Activated naive CD4-positive, alpha-beta T cell treated with anti-CD3 and anti-CD28 coated beads, Interleukin-2, amount 50 U/mL, for 24 hours (primary cell): ENCODE data around the gene RPSA.

Experiments
- H3K27ac Mint-ChIP-seq: one replicate; pipeline ENCODE4 v1.8.0; 2021; ENCODE audit warnings: mild to moderate bottlenecking, mixed read lengths
- H3K27me3 Mint-ChIP-seq: one replicate; pipeline ENCODE4 v1.8.0; 2021; ENCODE audit warnings: mixed read lengths
- H3K36me3 Mint-ChIP-seq: one replicate; pipeline ENCODE4 v1.8.0; 2021; ENCODE audit warnings: mixed read lengths
- H3K4me1 Mint-ChIP-seq: one replicate; pipeline ENCODE4 v1.8.0; 2021; ENCODE audit warnings: mixed read lengths
- H3K4me3 Mint-ChIP-seq: one replicate; pipeline ENCODE4 v1.8.0; 2021; ENCODE audit warnings: mild to moderate bottlenecking, mixed read lengths
- H3K9me3 Mint-ChIP-seq: one replicate; pipeline ENCODE4 v1.8.0; 2021; ENCODE audit warnings: mixed read lengths

The RPSA gene

DNA sequence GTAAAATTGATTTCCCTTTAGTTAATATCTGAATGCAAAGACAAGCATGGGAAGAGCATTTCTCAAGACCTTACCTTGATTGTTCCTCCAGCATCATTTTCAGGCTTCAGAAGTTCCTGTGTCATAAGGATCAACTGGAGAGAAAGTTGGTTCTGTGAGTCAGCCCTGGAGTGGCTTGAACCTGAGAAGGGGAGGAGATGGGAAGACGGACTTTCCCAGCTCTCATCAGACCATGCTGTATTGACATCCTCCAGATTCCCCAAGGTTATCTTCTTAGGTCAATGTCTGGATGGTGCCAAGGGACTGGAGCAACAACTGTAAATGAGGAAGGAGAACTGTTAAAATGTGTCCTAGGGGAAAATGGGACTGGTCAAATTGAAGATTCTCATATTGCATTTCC, 21.0 kb downstream of the RPSA start:
- Mint-ChIP-seq H3K4me3 (no peak overlapping the region), H3K4me1 (no peaks in the 10 kb centered on the region), H3K9me3 (no peaks in the 10 kb centered on the region), H3K36me3 (peaks cover 4% of the 10 kb centered on the region), H3K27me3 (peaks cover 5% of the 10 kb centered on the region), H3K27ac (no peak overlapping the region)

DNA sequence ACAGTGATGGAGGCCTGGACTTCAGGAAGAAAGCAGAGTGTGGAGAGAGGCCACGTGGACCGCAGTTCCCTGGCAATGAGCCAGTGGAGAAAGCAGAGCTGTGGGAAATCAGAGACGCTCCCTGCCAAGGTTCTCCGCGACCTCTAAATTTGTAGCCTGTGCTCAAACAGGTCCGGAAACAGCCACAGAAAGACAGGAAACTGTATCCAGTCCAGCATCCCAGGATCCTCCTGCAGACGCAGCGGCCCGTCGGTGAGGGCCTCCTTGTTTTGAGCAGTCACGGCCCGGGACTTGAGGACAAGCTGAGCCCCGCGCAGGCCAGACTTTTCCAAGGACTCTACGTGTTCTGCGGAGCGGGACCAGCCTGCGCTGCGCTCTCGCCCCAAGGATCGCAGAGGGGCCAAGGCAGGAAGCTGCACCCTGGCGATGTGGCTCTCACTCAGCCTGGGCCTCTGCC, 22.3 kb downstream of the RPSA start:
- Mint-ChIP-seq H3K36me3 (peaks cover 4% of the 10 kb centered on the region), H3K27ac (no peak overlapping the region), H3K9me3 (no peaks in the 10 kb centered on the region), H3K4me3 (no peak overlapping the region), H3K27me3 (peaks cover 5% of the 10 kb centered on the region), H3K4me1 (no peaks in the 10 kb centered on the region)

DNA sequence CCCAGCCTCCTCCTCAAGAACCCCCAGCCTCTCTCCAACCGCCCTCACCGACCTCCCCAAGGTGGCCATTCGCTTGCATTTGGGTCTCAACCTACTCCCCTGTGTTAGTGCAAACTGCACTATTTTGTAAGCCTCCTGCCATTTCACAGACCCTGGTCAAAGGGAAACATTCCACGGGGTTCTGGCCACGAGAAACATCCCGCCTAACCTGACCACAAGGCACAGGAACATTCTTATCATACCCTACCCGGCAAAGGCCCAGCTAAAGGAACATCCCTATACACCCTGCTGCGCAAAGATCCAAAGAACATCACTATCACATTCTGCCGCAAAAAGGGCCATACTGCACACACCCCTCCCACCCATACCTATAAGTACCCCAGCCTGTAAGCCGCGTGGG, 22.9 kb downstream of the RPSA start:
- Mint-ChIP-seq H3K27me3 (peaks cover 5% of the 10 kb centered on the region), H3K4me3 (no peak overlapping the region), H3K36me3 (peaks cover 4% of the 10 kb centered on the region), H3K4me1 (no peaks in the 10 kb centered on the region), H3K9me3 (no peaks in the 10 kb centered on the region), H3K27ac (no peak overlapping the region)

DNA sequence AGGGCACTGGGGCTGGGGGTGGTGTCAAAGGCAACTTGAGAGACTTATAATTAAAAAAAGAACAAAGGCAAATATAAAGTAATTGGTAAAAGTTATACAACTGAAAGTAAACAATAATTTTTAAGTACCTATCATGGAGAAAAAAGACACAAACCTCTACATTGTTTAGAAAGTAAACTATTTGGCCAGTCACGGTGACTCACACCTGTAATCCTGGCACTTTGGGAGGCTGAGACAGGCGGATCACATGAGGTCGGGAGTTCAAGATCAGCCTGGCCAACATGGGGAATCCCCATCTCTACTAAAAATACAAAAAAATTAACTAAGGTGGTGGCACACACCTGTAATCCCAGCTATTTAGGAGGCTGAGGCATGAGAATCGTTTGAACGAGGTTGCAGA, 25.8 kb downstream of the RPSA start:
- no peak overlapping the region for H3K4me3 Mint-ChIP-seq
- no peaks in the 10 kb centered on the region for H3K9me3 Mint-ChIP-seq
- H3K27me3 Mint-ChIP-seq = peaks cover 5% of the 10 kb centered on the region
- no peak overlapping the region for H3K27ac Mint-ChIP-seq
- H3K4me1 Mint-ChIP-seq = no peaks in the 10 kb centered on the region
- peaks cover 1% of the 10 kb centered on the region for H3K36me3 Mint-ChIP-seq

DNA sequence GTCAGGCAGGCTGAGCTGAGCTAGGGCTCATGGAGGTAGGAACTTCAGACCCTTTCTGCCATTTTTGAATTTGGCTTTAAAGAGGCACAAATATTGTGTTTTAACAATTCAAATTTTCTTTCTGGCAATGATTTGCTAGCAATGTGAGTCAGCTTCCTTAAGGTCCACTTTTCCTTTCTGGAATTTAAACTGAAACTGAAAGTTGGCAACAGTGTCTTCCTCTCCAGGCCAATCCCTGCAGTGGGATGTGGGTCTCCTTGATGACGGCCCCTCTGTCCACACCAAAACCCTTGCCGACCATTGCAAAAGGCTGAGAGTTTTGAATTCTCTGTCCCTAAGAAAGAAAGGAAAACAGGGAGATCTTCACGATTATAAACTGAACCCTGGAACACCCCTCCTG, 27.1 kb downstream of the RPSA start:
- Mint-ChIP-seq H3K27me3 (peaks cover 5% of the 10 kb centered on the region), H3K4me3 (no peak overlapping the region), H3K9me3 (no peaks in the 10 kb centered on the region), H3K4me1 (no peaks in the 10 kb centered on the region), H3K36me3 (peaks cover 1% of the 10 kb centered on the region), H3K27ac (no peak overlapping the region)

DNA sequence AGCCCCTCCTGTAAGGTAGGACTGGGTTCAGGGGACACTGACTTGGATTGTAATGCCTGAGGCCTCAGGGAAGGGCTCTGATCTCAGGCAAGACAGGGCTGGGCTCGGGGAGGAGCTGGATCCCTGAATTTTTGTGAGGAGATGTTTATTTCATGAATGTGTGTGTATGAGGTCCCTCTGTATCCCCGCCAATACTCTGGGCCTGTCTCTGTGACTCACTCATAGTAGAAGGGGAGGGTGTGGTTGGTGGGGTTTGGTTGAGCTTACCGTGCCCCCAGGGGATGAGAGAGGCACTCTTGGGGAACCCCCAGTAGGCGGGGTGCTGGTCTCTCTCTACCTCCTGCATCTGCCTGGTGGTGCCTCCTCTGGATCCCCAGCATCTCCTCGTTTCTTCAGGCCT, 28.1 kb downstream of the RPSA start:
- Mint-ChIP-seq H3K9me3 (no peaks in the 10 kb centered on the region), H3K4me1 (no peaks in the 10 kb centered on the region), H3K27me3 (peaks cover 3% of the 10 kb centered on the region), H3K4me3 (no peak overlapping the region), H3K27ac (no peak overlapping the region), H3K36me3 (no peaks in the 10 kb centered on the region)

DNA sequence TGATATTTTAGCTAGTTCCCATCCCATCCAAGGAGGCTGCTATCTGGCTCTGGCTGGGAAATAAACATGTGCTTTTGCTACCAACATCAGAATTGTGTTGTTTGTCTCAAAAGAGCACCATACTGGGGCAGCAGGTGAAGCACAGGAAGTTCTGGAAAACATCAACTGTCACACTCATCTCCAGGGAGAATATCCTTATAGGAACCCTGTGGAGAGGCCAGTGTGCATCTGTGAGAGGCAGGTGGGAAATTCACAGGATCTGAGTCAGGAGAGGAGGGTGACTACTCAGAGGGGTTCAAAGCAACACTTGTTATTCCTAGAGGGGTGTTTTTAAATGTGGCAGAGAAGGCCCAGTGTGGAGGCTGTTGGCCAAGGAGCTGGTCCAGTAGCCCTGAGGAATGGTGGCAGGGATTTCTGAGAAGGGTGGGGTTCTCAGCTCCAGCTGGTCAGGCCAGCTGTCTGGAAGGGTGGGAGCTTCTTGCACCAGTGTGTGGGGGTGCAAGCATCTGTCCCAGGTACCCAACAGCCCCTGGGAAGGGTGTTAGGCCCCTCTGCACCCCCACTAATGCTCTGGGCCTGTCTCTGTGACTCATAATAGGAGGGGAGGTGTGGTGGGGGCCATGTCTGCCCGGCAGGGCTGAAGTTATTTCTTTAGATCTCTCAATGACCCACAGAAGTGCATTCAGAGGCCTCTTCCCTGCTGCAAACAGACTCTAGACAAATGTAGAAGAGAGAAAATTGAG, 28.7 kb downstream of the RPSA start:
- Mint-ChIP-seq H3K4me3 (no peak overlapping the region), H3K36me3 (no peaks in the 10 kb centered on the region), H3K27me3 (peaks cover 3% of the 10 kb centered on the region), H3K27ac (no peak overlapping the region), H3K4me1 (no peaks in the 10 kb centered on the region), H3K9me3 (no peaks in the 10 kb centered on the region)

DNA sequence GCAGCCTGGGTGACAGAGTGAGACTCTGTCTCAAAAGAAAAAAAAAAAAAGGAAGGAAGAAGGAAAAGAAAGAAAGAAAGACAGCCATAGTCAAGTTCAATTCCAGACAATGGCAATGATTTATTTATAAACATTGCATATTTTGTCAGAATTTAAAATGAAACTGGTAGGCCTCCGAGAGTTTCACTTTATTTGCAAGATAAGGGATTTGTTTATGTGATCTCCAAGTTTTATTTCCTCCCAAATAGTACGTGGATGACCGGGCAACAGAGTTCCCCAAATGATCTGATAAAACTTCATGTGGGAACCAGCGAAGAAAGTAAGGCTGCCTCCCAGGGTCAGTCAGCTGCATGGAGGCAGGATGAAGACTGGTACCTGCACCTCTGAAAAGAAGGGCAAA, 32.4 kb downstream of the RPSA start:
- Mint-ChIP-seq H3K27ac (no peak overlapping the region), H3K4me3 (no peak overlapping the region), H3K36me3 (no peaks in the 10 kb centered on the region), H3K4me1 (no peaks in the 10 kb centered on the region), H3K9me3 (no peaks in the 10 kb centered on the region), H3K27me3 (no peaks in the 10 kb centered on the region)

DNA sequence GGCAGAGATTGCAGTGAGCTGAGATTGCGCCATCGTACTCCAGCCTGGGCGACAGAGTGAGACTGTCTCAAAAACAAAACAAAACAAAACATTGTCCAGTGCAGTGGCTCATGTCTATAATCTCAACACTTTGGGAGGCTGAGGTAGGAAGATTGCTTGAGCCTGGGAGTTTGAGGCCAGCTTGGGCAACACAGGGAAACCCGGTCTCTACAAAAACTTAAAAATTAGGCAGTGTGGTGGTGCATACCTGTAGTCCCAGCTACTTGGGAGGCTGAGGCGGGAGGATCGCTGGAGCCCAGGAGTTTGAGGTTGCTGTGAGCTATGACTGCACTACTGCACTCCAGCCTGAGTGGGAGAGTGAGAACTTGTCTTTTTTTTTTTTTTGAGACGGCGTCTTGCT, 33.8 kb downstream of the RPSA start:
- H3K9me3 Mint-ChIP-seq = no peaks in the 10 kb centered on the region
- no peaks in the 10 kb centered on the region for H3K27me3 Mint-ChIP-seq
- H3K4me3 Mint-ChIP-seq = no peak overlapping the region
- H3K27ac Mint-ChIP-seq = no peak overlapping the region
- no peaks in the 10 kb centered on the region for H3K4me1 Mint-ChIP-seq
- no peaks in the 10 kb centered on the region for H3K36me3 Mint-ChIP-seq

DNA sequence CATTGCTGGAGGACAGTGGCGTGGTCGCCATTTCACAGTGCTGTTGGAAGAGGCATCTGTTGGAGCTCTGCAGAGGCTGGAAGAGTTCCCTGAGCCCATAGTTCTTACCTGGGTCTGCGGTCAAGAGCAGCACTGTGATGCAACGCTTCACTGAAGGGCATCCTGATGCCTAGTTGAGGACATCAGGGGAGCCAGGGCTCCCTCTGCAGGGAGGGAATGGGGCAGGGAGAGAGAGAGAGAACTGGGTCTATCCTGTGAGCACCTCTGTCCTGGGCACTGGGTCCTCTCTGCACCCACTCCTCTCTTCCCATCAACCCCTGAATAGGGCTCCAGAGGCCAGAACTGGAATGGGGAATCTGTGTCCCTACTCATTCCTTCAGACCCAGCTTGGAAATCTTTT, 37.0 kb downstream of the RPSA start:
- peaks cover 5% of the 10 kb centered on the region for H3K4me1 Mint-ChIP-seq
- no peak overlapping the region for H3K4me3 Mint-ChIP-seq
- no peak overlapping the region for H3K27ac Mint-ChIP-seq
- H3K36me3 Mint-ChIP-seq = no peaks in the 10 kb centered on the region
- H3K9me3 Mint-ChIP-seq = no peaks in the 10 kb centered on the region
- H3K27me3 Mint-ChIP-seq = peaks cover 4% of the 10 kb centered on the region

DNA sequence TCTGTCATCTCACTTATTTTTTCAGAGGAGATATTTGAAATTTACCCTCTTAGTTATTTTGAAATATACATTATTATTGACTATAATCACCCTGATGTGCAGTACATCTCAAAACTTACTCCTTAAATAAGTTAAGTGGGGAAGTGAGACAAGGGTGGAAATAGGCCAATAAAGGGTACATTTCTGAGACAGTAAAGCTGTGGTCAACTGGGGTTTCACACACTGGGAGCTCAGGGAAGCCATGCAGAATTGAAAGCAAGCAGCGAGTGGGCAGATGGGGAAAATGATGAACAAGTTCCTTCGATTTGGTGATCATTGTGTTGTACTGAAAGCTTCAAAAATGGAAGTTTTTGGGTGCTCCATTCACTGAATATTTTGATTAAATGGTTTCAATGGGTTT, 39.4 kb downstream of the RPSA start:
- Mint-ChIP-seq H3K9me3 (no peaks in the 10 kb centered on the region), H3K4me1 (peaks cover 5% of the 10 kb centered on the region), H3K27ac (no peak overlapping the region), H3K36me3 (no peaks in the 10 kb centered on the region), H3K4me3 (no peak overlapping the region), H3K27me3 (peaks cover 4% of the 10 kb centered on the region)

DNA sequence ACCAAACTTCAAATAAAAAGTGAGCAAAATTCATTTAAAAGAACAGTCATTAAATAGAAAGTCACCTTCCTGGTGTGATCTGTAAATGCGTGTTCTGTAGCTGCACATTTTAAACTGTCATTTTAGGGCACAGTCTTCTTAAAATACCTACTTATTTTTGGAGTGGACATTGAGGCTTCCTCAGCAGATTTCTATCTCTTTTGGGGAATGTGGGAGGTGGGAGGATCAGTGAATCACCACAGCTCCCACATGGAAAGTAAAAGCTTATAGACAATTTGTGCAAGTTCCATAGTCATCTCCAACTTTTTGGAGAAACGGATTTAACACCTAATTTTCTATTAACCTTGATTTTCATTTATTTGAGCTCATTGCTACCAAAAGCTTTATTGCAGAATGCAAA, 39.9 kb downstream of the RPSA start:
- peaks cover 5% of the 10 kb centered on the region for H3K4me1 Mint-ChIP-seq
- H3K4me3 Mint-ChIP-seq = no peak overlapping the region
- H3K27ac Mint-ChIP-seq = no peak overlapping the region
- no peaks in the 10 kb centered on the region for H3K9me3 Mint-ChIP-seq
- no peaks in the 10 kb centered on the region for H3K36me3 Mint-ChIP-seq
- H3K27me3 Mint-ChIP-seq = peaks cover 4% of the 10 kb centered on the region

DNA sequence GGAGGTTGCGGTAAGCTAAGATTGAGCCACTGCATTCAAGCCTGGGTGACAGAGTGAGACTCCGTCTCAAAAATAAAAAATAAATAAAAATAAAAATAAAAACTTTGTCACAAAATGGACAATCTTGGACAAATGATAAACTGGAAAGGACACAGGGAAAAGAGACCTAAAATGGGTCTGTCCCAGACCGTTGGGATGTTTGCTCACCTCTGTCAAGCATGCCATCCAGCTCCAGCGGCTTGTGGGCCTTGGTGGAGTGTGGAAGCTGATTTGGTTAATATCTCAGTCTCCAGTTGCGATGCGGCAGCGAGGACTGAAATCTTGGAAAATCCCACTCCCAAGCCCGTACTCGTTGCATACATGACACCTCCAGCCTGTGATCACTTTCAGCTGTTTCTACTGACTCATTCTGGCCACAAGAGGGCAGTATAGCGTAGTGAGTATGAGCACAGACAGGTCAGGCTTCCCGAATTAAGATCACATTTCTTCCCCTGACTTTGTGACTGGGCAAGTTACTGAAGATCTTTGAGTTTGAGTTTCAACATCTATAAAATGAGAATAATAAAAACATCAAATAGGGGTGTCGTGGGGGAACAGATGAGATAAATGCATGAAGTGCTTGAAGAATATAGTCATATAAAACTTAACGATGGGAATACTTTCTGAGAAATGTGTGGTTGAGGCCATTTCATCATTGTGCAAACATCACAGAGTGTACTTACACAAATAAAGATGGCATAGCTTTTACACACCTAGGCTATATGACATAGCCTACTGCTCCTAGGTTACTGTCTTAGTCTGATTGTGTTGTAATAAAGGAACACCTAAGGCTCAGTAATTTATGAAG, 41.3 kb downstream of the RPSA start:
- Mint-ChIP-seq H3K36me3 (no peaks in the 10 kb centered on the region), H3K9me3 (no peaks in the 10 kb centered on the region), H3K27ac (no peak overlapping the region), H3K4me3 (no peak overlapping the region), H3K27me3 (peaks cover 4% of the 10 kb centered on the region), H3K4me1 (peaks cover 5% of the 10 kb centered on the region)

DNA sequence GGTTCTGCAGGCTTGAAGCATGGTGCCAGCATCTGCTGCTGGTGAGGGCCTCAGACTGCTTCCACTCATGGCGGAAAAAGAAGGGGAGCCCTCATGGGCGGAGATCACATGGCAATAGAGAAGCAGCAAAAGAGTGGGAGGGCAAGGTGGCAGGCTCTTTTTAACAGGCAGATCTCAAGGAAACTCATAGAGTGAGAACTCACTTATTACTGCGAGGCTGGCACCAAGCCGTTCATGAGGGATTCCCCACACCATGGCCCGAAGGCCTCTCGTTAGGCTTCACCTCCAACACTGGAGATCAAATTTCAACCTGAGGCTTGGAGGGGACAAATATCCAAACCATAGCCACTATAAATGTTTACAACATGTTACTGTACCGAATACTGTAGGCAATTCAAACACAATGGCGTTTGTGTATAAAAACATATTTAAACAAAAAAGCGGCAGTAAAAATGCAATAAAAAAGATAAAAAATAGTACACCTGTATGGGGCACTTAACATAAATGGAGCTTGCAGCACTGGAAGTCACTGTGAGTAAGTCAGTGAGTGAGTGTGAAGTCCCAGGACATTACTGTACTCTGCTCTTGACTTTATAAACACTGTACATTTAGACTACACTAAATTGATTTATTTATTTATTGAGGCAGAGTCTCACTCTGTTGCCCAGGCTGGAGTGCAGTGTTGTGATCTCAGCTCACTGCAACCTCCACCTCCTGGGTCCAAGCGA, 42.1 kb downstream of the RPSA start:
- Mint-ChIP-seq H3K4me3 (no peak overlapping the region), H3K27me3 (peaks cover 4% of the 10 kb centered on the region), H3K36me3 (no peaks in the 10 kb centered on the region), H3K27ac (no peak overlapping the region), H3K4me1 (peaks cover 5% of the 10 kb centered on the region), H3K9me3 (no peaks in the 10 kb centered on the region)

DNA sequence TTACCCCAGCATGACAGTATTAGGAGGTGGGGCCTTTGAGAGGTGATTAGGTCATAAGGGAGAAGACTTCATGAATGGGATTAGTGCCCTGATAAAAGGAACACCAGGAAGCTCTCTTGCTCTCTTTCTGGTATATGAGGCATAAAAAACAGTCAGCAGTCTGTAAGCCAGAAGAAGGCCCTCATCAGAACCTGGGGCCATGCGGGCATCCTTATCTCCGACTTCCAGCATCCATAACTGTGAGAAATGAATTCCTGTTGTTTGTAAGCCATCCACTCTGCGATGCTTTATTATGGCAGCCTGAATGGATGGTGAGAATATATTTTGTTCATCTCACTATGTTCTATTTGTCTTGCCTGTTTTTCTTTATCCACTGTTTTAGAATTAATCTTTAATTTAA, 43.3 kb downstream of the RPSA start:
- Mint-ChIP-seq H3K9me3 (no peaks in the 10 kb centered on the region), H3K36me3 (no peaks in the 10 kb centered on the region), H3K27ac (no peak overlapping the region), H3K27me3 (peaks cover 8% of the 10 kb centered on the region), H3K4me3 (no peak overlapping the region), H3K4me1 (peaks cover 5% of the 10 kb centered on the region)

DNA sequence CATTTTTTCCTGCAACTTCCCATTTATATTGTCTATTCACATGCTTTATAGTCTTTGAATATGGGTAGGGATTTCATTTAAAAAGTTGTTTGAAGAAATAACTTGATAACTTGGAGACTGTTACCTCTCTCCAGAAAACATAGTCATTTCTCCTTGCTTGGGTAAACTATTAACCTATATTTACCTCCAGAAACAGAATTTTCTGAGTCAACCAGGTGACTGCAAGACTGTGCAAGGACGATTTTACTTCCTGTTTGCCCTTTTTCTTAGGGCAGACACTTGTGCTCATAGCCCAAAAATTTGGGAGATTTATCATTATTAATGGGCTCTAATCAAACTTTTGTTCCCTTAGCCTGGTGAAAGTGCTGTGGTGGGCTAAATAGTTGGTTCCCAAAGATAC, 46.6 kb downstream of the RPSA start:
- H3K4me1 Mint-ChIP-seq = no peaks in the 10 kb centered on the region
- H3K36me3 Mint-ChIP-seq = no peaks in the 10 kb centered on the region
- no peak overlapping the region for H3K4me3 Mint-ChIP-seq
- no peak overlapping the region for H3K27ac Mint-ChIP-seq
- no peaks in the 10 kb centered on the region for H3K9me3 Mint-ChIP-seq
- H3K27me3 Mint-ChIP-seq = peaks cover 7% of the 10 kb centered on the region
